ENCODE results near the gene POLR2J.

The POLR2J gene

DNA sequence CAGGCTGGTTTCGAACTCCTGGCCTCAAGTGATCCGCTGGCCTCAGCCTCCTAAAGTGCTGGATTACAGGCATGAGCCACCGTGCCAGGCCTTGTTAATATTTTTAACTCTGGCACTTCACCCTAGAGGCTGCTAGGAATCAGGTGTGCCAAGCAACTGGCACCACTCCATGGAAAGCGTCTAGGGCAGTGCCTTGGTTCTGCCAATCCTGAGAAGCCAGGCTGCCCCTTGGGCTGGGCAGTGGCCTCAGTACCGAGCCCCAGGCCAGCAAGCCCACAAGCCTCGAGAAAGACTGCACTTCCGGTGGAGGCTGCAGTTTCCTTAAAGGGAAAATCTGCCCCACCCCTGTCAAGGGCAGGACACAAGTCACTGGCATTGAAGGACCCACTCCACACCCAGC, 25.4 kb downstream of the POLR2J start:
- TF ChIP-seq, protein P1, sequence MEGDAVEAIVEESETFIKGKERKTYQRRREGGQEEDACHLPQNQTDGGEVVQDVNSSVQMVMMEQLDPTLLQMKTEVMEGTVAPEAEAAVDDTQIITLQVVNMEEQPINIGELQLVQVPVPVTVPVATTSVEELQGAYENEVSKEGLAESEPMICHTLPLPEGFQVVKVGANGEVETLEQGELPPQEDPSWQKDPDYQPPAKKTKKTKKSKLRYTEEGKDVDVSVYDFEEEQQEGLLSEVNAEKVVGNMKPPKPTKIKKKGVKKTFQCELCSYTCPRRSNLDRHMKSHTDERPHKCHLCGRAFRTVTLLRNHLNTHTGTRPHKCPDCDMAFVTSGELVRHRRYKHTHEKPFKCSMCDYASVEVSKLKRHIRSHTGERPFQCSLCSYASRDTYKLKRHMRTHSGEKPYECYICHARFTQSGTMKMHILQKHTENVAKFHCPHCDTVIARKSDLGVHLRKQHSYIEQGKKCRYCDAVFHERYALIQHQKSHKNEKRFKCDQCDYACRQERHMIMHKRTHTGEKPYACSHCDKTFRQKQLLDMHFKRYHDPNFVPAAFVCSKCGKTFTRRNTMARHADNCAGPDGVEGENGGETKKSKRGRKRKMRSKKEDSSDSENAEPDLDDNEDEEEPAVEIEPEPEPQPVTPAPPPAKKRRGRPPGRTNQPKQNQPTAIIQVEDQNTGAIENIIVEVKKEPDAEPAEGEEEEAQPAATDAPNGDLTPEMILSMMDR (IDR thresholded peaks at IDR 0.05), result no peak

DNA sequence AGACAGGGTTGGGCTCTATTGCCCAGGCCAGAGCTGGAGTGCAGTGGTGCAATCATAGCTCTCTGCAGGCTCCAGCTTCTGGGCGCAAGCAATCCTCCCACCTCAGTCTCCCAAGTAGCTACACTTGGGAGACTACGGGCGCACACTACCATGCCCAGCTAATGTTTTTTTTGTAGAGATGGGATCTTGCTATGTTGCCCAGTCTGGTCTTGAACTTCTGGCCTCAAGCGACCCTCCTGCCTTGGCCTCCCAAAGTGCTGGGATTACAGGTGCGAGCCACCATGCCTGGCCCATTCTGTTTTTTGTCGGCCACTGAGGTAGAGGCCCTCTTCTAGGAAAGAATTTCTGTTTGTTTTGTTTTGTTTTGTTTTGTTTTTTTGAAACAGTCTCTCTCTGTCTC, 26.3 kb downstream of the POLR2J start:
- TF ChIP-seq, protein P1 (IDR thresholded peaks at IDR 0.05), result no peak

DNA sequence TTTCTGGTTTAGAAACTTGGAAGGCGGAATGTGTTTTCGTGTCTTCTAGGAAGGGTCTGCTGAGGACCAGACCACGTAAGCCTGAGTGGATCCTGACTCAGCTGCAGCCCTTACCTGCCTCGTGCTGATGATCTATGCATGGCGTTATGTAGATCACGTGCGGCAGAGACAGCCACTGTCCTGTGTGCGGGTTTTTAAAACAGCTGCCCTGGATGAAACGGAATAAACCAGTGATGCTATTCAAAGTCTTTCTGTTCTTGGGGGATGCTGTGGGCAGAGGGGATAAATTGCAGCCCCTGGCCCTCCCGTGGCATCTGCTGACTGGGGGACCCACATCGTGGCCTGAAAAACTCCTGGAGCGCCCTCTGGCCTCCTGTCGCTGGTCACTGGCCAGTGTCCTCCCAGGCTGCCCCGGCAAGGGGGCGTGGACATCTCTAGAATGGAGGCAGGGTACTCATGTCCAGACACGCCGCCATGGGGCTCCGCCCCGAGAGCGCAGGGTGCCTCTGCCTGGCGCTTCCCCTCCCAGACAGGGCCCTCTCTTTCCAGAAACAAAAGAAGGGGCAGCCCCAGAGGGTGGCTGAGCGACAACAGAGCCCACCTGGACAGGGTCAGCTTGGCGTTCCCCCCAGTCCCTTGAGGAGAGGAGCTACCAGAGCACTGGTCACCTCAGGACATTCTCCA, 27.2 kb downstream of the POLR2J start:
- TF ChIP-seq, protein P1 (IDR thresholded peaks at IDR 0.05), result no peak

DNA sequence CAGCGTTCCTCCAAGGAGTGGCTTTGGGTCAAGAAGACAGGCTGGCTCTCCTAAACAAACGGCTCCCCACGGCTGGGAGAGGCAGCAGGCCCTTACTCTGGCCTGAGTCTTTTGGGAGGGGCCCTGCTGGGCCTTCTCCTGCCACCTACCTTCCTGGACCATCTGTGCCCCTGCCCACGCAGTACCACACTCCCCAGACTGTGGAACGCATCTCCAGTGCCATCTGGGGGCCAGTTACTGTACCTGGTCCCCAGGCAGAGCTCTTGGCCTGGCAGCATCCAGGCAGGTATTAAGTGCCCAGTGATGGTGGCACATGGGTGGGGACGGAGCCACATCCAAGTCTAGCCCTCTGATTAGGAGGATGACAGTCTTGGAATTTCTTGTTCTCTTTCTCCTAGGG, 28.5 kb downstream of the POLR2J start:
- TF ChIP-seq, protein P1 (IDR thresholded peaks at IDR 0.05), result no peak

DNA sequence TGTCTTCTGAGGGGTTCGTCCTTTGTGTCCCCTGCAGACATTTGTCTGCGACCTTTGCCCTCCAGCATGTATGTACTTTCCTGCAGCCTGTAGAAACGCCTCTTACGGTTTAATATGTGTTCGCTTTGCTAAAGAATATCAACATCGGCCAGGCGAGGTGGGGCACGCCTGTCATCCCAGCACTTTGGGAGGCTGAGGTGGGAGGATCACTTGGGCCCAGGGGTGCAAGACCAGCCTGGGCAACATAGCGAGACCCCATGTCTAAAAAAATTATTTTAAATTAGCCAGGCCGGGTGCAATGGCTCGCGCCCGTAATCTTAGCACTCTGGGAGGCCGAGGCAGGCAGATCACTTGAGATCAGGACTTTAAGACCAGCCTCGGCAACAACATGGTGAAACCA, 29.6 kb downstream of the POLR2J start:
- TF ChIP-seq, protein P1 (IDR thresholded peaks at IDR 0.05), result no peak

DNA sequence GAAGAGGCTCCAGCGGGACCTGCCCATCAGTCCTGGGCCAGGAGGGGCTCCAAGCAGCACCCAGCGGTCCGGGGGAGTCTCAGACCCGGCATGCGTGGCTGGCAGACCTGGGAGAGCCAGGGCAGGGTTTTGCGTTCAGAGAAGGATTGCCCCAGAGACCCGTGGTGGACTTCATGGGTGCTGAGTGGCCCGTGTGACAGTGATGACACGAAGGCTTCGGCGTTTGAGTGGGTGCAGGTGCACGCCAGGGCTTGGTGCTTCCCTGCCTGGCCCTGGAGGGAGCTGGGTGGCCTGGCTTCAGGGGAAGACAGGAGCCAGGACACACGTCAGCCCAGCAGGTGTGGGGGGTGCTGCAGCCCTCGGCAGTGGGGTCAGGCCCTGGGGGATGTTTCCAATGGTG, 31.4 kb downstream of the POLR2J start:
- TF ChIP-seq, protein P1 (IDR thresholded peaks at IDR 0.05), result no peak

DNA sequence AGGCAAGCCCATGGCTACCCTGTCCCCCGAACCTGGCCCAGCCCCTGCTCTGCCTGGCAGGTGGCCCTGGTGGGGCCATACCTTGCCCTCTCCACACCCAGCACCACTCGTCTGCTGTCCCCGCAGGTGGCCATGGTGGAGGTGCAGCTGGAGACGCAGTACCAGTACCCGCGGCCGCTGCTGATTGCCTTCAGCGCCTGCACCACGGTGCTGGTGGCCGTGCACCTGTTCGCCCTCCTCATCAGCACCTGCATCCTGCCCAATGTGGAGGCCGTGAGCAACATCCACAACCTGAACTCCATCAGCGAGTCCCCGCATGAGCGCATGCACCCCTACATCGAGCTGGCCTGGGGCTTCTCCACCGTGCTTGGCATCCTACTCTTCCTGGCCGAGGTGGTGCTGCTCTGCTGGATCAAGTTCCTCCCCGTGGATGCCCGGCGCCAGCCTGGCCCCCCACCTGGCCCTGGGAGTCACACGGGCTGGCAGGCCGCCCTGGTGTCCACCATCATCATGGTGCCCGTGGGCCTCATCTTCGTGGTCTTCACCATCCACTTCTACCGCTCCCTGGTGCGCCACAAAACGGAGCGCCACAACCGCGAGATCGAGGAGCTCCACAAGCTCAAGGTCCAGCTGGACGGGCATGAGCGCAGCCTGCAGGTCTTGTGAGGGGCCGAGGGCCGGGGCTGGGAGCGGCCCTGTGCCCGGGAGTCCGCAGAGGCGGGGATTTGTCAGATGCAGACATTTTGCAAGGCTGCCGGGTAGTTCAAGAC, 32.1 kb downstream of the POLR2J start:
- TF ChIP-seq, protein P1 (IDR thresholded peaks at IDR 0.05), result no peak

Data from LNCAP (cell line).